Spleen (tissue), 7 donors: ENCODE measurements around the gene CLTA.

Experiments used
- CTCF ChIP-seq, 11 experiments: fragments of 200-600 bp in 7 of 11; fragments of 450-650 bp in 4 of 11; sonication (generic) in 4 of 11; IDR thresholded peaks in 8 of 11; conservative IDR thresholded peaks in 3 of 11; 1 replicate in 7 of 11; 2 replicates in 4 of 11; pipeline versions ENCODE4 v1.4.0 to v1.8.0; 2016 to 2021; ENCODE audit warnings: antibody characterized with exemption in 11 of 11, inconsistent platforms in 4 of 11, mild to moderate bottlenecking in 1 of 11
- POLR2AphosphoS5 ChIP-seq, 3 donors: sonication (generic); formaldehyde crosslinking; IDR thresholded peaks; one replicate each; pipeline ENCODE4 v1.5.1; 2017; ENCODE audit warnings: antibody characterized with exemption in 3 of 3
- donor health status: DM: no; HTN: no; CAD: no; lungs with moderate emphysema.
- donor health status: DM: no; HTN: no; CAD: no.
- donor health status: DM: no; HTN: no; CAD: no.

DNA sequence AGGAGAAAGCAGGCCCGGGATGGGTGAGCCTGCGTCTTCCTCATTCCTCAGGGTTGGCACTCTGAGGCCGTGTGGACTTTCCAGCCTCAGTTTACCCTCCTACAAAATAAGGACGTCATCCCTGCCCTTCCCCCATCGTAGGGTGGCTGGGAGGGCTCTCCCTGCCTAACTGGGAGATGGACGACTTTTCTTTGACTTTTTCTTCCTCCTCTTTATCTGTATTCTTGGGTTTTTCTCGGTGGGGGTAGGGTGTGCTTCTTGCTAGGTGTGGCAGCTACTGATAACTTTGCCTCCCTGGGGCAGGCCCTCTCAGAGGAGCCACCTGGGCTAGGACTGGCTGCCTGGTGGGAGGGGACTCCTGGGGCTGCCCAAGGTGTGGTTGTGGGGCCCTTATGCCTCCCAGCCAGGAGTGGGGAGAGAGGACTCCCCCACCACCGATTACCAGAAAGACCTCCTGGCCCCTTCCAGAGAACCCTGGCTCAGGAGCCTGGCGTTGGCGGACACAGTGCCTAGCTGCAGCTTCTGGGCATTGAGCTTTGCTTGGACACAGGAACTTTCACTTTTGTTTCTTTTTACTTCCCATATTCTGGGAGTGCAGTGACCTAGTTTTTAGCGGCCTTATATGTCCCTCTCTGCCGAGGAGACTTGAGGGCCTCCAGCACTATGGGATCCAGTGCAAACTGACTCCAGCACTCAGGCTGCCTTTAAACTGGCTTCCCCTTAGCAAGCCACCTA, 48.0 kb upstream of the CLTA start:
- TF ChIP-seq CTCF (IDR thresholded peaks at IDR 0.05 in 8 of 11, conservative IDR thresholded peaks at IDR 0.05 in 3 of 11): no peak
- TF ChIP-seq POLR2AphosphoS5 (IDR thresholded peaks at IDR 0.05): peak; percentile 29 to 57 (median 51)
